Neural cell (in vitro differentiated cells): ENCODE results near the gene TLE1. TPM values are rescaled to one million over a fixed set of nuclear protein-coding genes. Genes with fewer than 3 reads are reported as not detected.
"Not testable (repeated sequence)": the region's sequence is repeated elsewhere in the genome, so short reads cannot be mapped to it uniquely, and the experiment has no call there.

Source experiments
- H2AFZ ChIP-seq: fragments of 200-600, 300-800 bp; sonication (generic), shearing (Covaris generic); 2 replicates; pipeline ENCODE4 v1.6.0; 2014; ENCODE audit warnings: low read depth, mild to moderate bottlenecking, antibody characterized with exemption, low read length, moderate library complexity
- H3F3A ChIP-seq: fragments of 200-600 bp; shearing (Covaris generic); 2 replicates; pipeline ENCODE4 v1.6.1; 2016; ENCODE audit warnings: mild to moderate bottlenecking, moderate library complexity, mixed read lengths, antibody characterized with exemption, low read length; ENCODE audit not compliant: insufficient read depth, poor library complexity, severe bottlenecking
- H3K27ac ChIP-seq: fragments of 200-600, 300-800 bp; sonication (generic), shearing (Covaris generic); 2 replicates; pipeline ENCODE4 v1.5.1; 2014; ENCODE audit warnings: mild to moderate bottlenecking, low read length, moderate library complexity
- H3K27me3 ChIP-seq: fragments of 300-800, 200-600 bp; sonication (generic), shearing (Covaris generic); 2 replicates; pipeline ENCODE4 v1.6.0; 2014; ENCODE audit warnings: mild to moderate bottlenecking, low read depth, low read length, moderate library complexity; ENCODE audit not compliant: insufficient read depth
- H3K36me3 ChIP-seq: fragments of 300-800, 200-600 bp; sonication (generic), shearing (Covaris generic); 2 replicates; pipeline ENCODE4 v1.5.1; 2014; ENCODE audit warnings: mild to moderate bottlenecking, antibody characterized with exemption, low read length, moderate library complexity; ENCODE audit not compliant: insufficient read depth
- H3K4me2 ChIP-seq: fragments of 300-800, 200-600 bp; sonication (generic), shearing (Covaris generic); 2 replicates; pipeline ENCODE4 v1.6.0; 2014; ENCODE audit warnings: mild to moderate bottlenecking, low read length
- H3K4me3 ChIP-seq: fragments of 300-800, 200-600 bp; sonication (generic), shearing (Covaris generic); 2 replicates; pipeline ENCODE4 v1.5.1; 2014; ENCODE audit warnings: mild to moderate bottlenecking, low read length, moderate library complexity
- H3K79me2 ChIP-seq: fragments of 200-600 bp; shearing (Covaris generic); replicated peaks from 2 replicates; pipeline ENCODE4 v1.6.0; 2014; ENCODE audit warnings: mild to moderate bottlenecking, low read length, moderate library complexity; ENCODE audit not compliant: insufficient read depth
- H3K9ac ChIP-seq: fragments of 300-800, 200-600 bp; sonication (generic), shearing (Covaris generic); 2 replicates; pipeline ENCODE4 v1.6.1; 2016; ENCODE audit warnings: mild to moderate bottlenecking, low read length, mixed read lengths
- H3K9me2 ChIP-seq: fragments of 200-600 bp; shearing (Covaris generic); 2 replicates; pipeline ENCODE4 v1.6.1; 2016; ENCODE audit warnings: mild to moderate bottlenecking, low read length, mixed read lengths; ENCODE audit not compliant: insufficient read depth
- H3K9me3 ChIP-seq: fragments of 200-600, 300-800 bp; sonication (generic), shearing (Covaris generic); 2 replicates; pipeline ENCODE4 v1.6.1; 2016; ENCODE audit warnings: mild to moderate bottlenecking, mixed run types, low read length, moderate library complexity, mixed read lengths
- H4K20me1 ChIP-seq: fragments of 200-600 bp; shearing (Covaris generic); 2 replicates; pipeline ENCODE4 v1.6.1; 2016; ENCODE audit warnings: mild to moderate bottlenecking, mixed run types; ENCODE audit not compliant: insufficient read depth
- CTCF ChIP-seq: fragments of 450-650 bp; IDR thresholded peaks from 2 replicates; pipeline ENCODE4 v1.5.1; 2014; ENCODE audit warnings: antibody characterized with exemption, mild to moderate bottlenecking, moderate library complexity; ENCODE audit not compliant: poor library complexity, severe bottlenecking
- EP300 ChIP-seq: fragments of 450-650 bp; conservative IDR thresholded peaks from 2 replicates; pipeline ENCODE4 v1.6.1; 2014; ENCODE audit warnings: antibody characterized with exemption, mild to moderate bottlenecking, moderate library complexity; ENCODE audit not compliant: poor library complexity, severe bottlenecking
- EZH2 ChIP-seq: fragments of 200-600, 300-800 bp; shearing (Covaris generic), sonication (generic); IDR thresholded peaks from 2 replicates; pipeline ENCODE4 v1.6.1; 2014; ENCODE audit warnings: antibody characterized with exemption, low read length, borderline replicate concordance, mild to moderate bottlenecking; ENCODE audit not compliant: insufficient read depth, poor library complexity, severe bottlenecking
- MXI1 ChIP-seq: fragments of 450-650 bp; conservative IDR thresholded peaks from 2 replicates; pipeline ENCODE4 v1.6.1; 2014; ENCODE audit warnings: antibody characterized with exemption, mild to moderate bottlenecking; ENCODE audit not compliant: poor library complexity, severe bottlenecking
- POLR2AphosphoS5 ChIP-seq: IDR thresholded peaks from 2 replicates; pipeline ENCODE4 v1.6.1; 2012
- RAD21 ChIP-seq: fragments of 450-650 bp; conservative IDR thresholded peaks from 2 replicates; pipeline ENCODE4 v1.6.1; 2014; ENCODE audit warnings: antibody characterized with exemption, mild to moderate bottlenecking, moderate library complexity
- SMC3 ChIP-seq: fragments of 450-650 bp; conservative IDR thresholded peaks from 2 replicates; pipeline ENCODE4 v1.6.1; 2014; ENCODE audit warnings: antibody characterized with exemption, mild to moderate bottlenecking, moderate library complexity; ENCODE audit not compliant: poor library complexity
- TAF1 ChIP-seq: IDR thresholded peaks from 2 replicates; pipeline ENCODE4 v1.6.1; 2012; ENCODE audit warnings: low read depth
- polyA plus RNA-seq: library from polyadenylated mRNA; depleted of rRNA; stranded (reverse); fragments of >200 nt; gene quantifications from 2 replicates; pipeline ENCODE4 v1.2.3, GENCODE V29; 2014
- TF ChIP-seq, protein P1 (sequence below): IDR thresholded peaks from 2 replicates; pipeline ENCODE4 v1.6.1; 2012; ENCODE audit warnings: borderline replicate concordance

Gene TLE1
- polyA plus RNA-seq, 1 donor from 2014 or later: 93.6 TPM

DNA sequence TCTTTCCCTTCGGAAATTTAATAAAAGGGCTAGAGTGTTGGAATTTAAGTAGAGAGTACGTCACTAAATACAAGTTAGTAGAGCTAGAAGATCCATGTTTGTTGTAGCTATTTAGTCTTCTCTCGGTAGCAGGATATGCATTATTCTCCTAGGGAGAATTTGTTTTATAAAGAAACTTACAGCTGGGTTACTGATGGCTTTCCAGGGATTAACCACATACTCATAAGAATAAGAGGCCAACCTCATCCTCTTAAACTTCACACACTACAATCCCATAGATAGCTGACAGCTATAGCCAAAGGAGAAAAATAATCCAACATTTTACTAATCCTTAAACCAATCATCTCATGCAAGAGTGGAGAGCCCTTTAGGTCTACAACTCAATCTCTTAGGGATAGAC lies 43.0 kb downstream of the TLE1 start:
- no peak overlapping the region for H2AFZ ChIP-seq
- no peak overlapping the region for H3K9ac ChIP-seq
- H3K9me3 ChIP-seq: no peaks in the 10 kb centered on the region
- peak overlapping the region; percentile 93 for H3K27ac ChIP-seq
- H3K36me3 ChIP-seq: no peaks in the 10 kb centered on the region
- TF ChIP-seq EP300: no peak
- TF ChIP-seq TAF1: no peak
- TF ChIP-seq MXI1: no peak
- TF ChIP-seq POLR2AphosphoS5: no peak
- no peak for TF ChIP-seq CTCF
- TF ChIP-seq EZH2: no peak
- no peak for TF ChIP-seq SMC3
- TF ChIP-seq, protein P1, sequence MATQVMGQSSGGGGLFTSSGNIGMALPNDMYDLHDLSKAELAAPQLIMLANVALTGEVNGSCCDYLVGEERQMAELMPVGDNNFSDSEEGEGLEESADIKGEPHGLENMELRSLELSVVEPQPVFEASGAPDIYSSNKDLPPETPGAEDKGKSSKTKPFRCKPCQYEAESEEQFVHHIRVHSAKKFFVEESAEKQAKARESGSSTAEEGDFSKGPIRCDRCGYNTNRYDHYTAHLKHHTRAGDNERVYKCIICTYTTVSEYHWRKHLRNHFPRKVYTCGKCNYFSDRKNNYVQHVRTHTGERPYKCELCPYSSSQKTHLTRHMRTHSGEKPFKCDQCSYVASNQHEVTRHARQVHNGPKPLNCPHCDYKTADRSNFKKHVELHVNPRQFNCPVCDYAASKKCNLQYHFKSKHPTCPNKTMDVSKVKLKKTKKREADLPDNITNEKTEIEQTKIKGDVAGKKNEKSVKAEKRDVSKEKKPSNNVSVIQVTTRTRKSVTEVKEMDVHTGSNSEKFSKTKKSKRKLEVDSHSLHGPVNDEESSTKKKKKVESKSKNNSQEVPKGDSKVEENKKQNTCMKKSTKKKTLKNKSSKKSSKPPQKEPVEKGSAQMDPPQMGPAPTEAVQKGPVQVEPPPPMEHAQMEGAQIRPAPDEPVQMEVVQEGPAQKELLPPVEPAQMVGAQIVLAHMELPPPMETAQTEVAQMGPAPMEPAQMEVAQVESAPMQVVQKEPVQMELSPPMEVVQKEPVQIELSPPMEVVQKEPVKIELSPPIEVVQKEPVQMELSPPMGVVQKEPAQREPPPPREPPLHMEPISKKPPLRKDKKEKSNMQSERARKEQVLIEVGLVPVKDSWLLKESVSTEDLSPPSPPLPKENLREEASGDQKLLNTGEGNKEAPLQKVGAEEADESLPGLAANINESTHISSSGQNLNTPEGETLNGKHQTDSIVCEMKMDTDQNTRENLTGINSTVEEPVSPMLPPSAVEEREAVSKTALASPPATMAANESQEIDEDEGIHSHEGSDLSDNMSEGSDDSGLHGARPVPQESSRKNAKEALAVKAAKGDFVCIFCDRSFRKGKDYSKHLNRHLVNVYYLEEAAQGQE: no peak
- no peak for TF ChIP-seq RAD21
- no peaks in the 10 kb centered on the region for H4K20me1 ChIP-seq
- H3K27me3 ChIP-seq: no peaks in the 10 kb centered on the region
- H3K4me3 ChIP-seq: no peak overlapping the region
- peaks cover 25% of the 10 kb centered on the region for H3F3A ChIP-seq
- H3K4me2 ChIP-seq: no peak overlapping the region
- peaks cover 31% of the 10 kb centered on the region for H3K79me2 ChIP-seq
- H3K9me2 ChIP-seq: no peaks in the 10 kb centered on the region

GRCh38 chr9:81644513-81644912 lies 44.8 kb downstream of the TLE1 start:
- H3K9ac ChIP-seq, H2AFZ ChIP-seq, H3K9me3 ChIP-seq, H4K20me1 ChIP-seq, H3K27me3 ChIP-seq, H3K27ac ChIP-seq, H3K36me3 ChIP-seq, H3K4me3 ChIP-seq, H3K9me2 ChIP-seq, H3K4me2 ChIP-seq: not testable (repeated sequence)
- Histone ChIP-seq H3K79me2 (peaks cover 47% of the 10 kb centered on the region), H3F3A (peaks cover 17% of the 10 kb centered on the region)

DNA sequence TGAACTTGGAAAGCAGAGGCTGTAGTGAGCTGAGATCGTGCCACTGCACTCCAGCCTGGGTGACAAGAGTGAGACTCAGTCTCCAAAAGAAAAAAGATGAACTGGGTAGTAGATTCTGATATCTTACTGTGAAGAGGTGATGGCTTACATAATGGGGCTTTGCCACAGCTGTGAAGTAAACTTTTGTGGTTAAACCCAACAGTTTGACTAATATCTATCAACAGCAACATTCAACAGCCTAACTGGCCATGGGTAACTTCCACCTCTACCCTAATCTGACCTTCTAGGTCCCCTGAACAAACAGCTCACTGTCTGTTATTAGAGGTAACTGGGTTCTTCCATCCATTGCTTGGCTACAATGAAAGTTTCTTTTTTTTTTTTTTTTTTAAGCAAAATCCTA lies 52.1 kb downstream of the TLE1 start:
- Histone ChIP-seq H3K9me2 (no peaks in the 10 kb centered on the region), H3F3A (no peaks in the 10 kb centered on the region), H3K9me3 (no peaks in the 10 kb centered on the region), H3K79me2 (peaks cover 45% of the 10 kb centered on the region), H3K4me2 (no peak overlapping the region), H3K36me3 (peaks cover 6% of the 10 kb centered on the region), H3K4me3 (no peak overlapping the region), H3K27me3 (no peaks in the 10 kb centered on the region), H3K9ac (no peak overlapping the region), H4K20me1 (no peaks in the 10 kb centered on the region), H2AFZ (no peak overlapping the region), H3K27ac (no peak overlapping the region)
- TF ChIP-seq TAF1: no peak
- TF ChIP-seq EZH2: no peak
- TF ChIP-seq CTCF: no peak
